Caki2 (cell line): ENCODE results near the gene TVP23A. TPM values are rescaled to one million over a fixed set of nuclear protein-coding genes. Genes with fewer than 3 reads are reported as not detected.
"Not testable (repeated sequence)": the region's sequence is repeated elsewhere in the genome, so short reads cannot be mapped to it uniquely, and the experiment has no call there.

Experiments used
- DNase-seq: peaks from one replicate; pipeline ENCODE4 v3.0.0-alpha.2; 2015; ENCODE audit warnings: low read depth
- in situ Hi-C: cut with HindIII; loops from 2 replicates; pipeline ENCODE4 v1.10.0; 2016; ENCODE audit warnings: low sequenced_read_pairs, low pct_unique_long_range_greater_than_20kb, mixed read lengths
- total RNA-seq: library from RNA; depleted of rRNA; stranded (reverse); fragments of >200 nt; shearing (Covaris generic); gene quantifications from 2 replicates; pipeline ENCODE4 v1.2.3, GENCODE V29; 2014; ENCODE audit warnings: low replicate concordance

TVP23A gene
- total RNA-seq, 1 experiment from 2014 or later = not detected

- in situ Hi-C loops = no loop called here
- no peak for DNase-seq
Measured at GRCh38 chr16:10839279-10839666, 20.7 kb upstream of the TVP23A start.

DNA sequence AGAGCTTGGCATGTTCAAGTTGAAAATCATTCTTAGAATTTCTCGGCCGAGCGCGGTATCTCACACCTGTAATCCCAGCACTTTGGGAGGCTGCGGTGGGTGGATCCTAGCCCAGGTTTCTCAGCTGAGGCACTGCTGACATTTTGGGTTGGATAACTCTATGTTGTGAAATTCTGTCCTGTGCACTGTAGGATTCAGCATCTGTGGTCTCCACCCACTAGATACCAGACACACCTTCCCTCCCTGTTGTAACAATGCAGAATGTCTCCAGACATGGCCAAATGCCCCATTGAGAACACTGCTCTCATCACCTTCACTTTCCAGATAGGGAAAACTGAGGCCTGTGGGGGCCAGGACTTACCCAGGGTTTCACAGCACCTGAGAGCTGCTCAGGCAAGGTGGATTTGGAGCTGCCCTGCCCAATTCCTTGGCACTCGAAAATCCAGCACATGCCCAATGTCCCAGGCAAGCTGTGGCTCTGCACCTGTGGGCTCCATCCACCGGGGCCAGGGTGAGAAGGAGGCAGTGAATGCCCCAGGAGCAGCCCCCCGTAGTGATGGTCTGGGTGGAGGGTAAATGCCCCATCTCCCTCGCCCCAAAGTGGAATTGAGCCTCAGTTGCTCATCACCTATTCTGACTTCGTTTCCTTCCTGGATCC, 20.2 kb upstream of the TVP23A start:
- in situ Hi-C loops = no loop called here

GRCh38 chr16:10836174-10836853, 17.7 kb upstream of the TVP23A start:
- in situ Hi-C loops = no loop called here
- no peak for DNase-seq

More for the DNA sequence above, 20.2 kb upstream of the TVP23A start:
- DNase-seq = no peak

DNA sequence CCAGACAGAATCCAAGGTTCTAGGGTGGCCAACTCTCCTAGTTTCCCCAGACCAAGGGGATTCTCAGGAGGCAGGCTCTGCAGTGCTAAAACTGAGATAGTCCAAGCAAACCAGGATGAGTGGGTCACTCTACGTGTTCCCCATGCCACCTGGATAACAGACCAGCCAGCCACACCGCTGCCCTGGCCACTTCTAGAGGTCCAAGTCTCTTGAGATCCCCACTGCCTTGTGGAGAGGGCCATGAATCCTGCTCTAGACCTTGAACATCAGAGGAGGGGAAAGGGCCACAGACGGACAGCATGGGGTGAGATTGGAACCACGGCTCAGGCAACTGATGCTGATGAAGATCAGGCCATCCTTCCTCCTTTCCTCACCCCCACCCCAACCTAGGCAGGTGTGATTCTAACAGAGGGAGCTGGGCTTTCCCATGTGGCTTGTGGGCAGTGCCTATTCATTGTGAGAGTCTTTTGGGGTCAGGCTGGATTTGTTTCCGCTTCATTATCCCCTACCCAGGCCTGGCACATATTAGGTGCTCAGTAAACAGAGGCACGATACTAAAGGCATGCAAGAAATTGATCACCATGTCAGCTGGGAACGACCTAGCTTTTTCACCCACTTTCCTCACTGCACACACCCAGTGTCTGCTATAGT, 16.8 kb upstream of the TVP23A start:
- DNase-seq = no peak
- in situ Hi-C loops = no loop called here

DNA sequence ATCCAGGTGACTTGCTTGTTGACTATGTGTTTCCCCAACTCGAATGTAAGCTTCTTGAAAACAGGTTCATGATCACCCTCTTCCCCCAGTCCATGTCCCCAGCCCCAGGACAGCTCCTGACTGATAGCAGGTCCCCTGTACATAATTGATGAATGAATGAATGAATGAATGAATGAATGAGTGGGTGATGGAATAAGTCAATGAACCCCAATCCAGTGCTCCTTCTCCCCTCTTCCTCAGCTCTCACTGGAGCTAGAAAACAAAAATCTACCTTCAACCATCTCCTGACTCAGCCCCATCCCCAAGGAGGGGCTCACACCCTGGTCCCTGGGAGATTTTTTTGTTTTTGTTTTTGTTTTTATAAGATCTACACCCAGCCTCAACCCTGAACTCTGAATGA, 16.2 kb upstream of the TVP23A start:
- in situ Hi-C loops = no loop called here

GRCh38 chr16:10834130-10834529, 15.5 kb upstream of the TVP23A start:
- no peak for DNase-seq
- in situ Hi-C loops = no loop called here

More for the DNA sequence above, 16.2 kb upstream of the TVP23A start:
- DNase-seq = no peak

- in situ Hi-C loops = no loop called here
- DNase-seq = no peak
Measured at GRCh38 chr16:10833271-10833670, 14.7 kb upstream of the TVP23A start.

GRCh38 chr16:10831894-10832886, 13.6 kb upstream of the TVP23A start:
- DNase-seq = no peak
- in situ Hi-C loops = no loop called here

DNA sequence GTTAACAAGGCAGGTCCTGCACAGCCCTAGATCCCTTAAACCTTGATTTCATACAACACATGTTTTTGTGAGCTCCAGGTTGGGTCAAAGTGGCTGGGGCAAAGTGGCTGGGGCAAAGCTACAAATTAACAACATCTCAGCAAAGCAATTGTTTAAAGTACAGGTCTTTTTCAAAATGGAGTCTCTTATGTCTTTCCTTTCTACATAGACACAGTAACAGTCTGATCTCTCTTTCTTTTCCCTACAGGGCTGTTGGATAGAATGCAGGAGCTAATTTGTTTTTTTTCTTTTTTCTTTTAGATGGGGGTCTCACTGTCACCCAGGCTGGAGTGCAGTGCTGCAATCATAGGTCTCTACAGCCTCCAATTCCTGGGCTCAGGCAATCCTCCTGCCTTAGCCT, 11.6 kb upstream of the TVP23A start:
- DNase-seq, in situ Hi-C loops: not testable (repeated sequence)

DNA sequence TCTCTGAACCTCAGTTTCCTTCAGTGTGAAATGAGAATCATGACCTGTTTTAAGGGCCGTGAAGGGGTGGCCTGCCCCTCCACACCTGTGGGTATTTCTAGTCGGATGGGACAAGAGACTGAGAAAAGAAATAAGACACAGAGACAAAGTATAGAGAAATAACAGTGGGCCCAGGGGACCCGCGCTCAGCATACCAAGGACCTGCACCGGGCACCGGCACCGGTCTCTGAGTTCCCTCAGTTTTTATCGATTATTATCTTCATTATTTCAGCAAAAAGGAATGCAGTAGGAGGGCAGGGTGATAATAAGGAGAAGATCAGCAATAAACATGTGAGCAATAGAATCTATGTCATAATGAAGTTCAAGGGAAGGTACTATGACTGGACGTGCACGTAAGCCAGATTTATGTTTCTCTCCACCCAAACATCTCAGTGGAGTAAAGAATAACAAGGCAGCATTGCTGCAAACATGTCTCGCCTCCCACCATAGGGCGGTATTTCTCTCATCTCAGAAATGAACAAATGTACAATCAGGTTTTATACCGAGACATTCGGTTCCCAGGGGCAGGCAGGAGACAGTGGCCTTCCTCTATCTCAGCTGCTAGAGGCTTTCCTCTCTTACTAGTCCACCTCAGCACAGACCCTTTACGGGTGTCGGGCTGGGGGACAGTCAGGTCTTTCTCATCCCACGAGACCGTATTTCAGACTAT, 10.9 kb upstream of the TVP23A start:
- in situ Hi-C loops, DNase-seq: not testable (repeated sequence)

DNA sequence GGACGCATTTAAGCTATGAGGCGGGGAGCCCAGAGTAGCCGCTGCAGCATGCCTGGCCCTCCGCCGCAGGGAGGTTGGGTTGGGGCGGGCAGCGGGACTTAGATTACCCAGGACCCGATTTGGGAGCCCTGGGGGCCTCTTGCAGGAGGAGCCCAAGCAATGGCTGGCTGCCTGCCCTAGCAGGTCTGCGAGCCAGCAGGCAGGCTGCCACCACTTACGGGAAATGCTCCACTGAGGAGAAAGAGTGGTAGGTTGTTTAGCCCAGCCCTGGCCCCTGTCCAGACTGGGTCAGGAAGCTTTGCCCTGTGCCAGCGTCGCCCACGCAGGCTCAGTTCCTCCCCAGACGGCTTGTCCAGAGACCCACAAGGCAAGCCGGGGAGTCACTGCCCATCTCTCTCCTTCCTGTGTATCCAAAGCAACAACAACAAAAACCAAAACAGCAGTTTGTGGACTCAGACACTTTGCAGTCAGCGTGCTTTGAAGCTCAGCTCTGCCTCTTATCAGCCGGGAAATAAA, 10.3 kb upstream of the TVP23A start:
- in situ Hi-C loops = no loop called here
- DNase-seq = no peak

DNA sequence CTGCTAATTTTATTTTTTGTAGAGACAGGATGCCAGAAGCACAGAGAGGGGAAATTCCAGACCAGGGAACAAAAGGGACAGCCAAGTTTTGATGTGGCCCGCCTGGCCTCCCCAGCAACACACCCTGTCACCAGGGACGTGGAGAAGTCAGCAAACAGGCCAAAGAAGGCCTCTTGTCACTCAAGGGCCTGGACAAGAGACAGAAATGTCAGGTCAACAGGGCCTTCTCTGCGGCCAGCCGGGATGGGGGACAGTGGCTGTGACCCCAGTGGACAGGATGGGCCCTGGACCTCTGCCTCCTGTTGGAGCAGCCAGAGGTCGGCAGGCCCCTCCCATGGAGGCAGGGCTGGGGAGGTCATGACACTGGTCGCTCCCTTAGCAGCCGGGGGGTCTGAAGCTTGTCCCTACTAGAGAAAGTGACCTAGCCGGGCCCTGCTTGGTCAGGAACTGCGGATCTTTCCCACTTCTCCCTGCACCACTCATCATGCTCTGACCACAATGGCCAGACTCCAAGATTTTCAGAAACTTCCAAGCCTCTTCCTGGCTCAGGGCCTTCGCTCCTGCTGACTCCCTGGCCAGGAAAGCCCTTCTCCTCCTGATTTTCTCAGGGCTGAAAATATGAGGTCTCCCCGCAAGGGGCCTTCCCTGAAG, 9.2 kb upstream of the TVP23A start:
- in situ Hi-C loops = no loop called here
- DNase-seq = no peak

GRCh38 chr16:10824111-10824893, 5.7 kb upstream of the TVP23A start:
- DNase-seq = no peak
- in situ Hi-C loops = no loop called here

DNA sequence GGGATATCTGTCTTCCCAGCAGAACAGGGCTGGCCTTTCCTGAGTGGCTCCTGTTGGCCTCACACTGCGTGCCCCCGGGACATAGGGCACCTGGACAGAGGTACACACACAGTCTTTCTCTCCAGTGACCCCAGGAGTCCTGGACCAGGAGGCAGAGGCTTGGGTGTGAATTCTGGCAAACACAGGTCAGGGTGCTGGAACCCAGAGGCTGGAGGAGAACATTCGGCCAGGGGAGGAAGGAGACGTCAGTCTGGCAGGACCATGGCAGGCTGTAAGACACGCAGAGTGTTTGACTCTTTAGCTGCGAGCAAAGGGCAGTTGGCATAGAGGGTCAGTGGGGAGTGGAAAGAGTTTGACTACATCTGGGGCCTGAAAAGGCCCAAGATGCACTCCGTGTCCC, 4.1 kb upstream of the TVP23A start:
- DNase-seq = no peak
- in situ Hi-C loops = no loop called here

GRCh38 chr16:10820546-10820945, 2.0 kb upstream of the TVP23A start:
- in situ Hi-C loops = no loop called here
- DNase-seq = no peak

DNA sequence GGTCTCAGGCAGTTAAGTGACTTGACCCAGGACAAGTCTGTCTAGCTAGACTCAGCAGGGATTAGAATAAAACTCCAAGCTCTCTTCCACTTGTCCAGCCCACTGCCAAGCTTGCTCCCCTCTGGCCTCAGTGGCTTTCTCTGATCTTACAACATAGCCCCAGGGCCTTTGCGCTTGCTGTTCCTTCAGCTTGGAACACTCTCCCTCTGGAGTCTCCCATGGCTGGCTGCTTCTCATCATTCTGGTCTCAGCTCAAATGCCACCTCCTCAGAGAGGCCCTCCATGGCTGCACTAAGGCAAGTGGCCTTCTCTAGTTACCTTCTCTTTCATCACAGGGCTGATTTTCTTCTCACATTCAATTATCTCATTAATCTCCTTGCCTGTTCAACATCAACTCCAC, 1.1 kb downstream of the TVP23A start:
- no peak for DNase-seq
- in situ Hi-C loops = no loop called here

DNA sequence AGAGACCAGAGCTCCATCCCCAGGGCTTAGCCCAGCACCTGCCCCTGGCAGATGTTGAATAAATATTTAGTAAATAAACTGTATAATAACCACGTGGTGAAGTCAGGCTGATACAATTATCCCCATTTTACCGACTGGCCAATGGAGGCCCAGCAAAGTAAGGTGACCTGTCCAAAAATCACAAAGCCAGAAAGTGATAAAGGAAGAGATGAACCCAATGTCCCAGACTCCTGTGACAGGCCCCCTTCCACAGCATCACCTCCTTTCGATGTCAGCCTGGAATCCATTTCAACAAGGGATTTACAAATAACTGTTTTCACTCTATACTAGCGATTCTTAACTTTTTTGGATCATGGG, 5.5 kb downstream of the TVP23A start:
- DNase-seq = no peak
- in situ Hi-C loops = no loop called here
